ENCODE results near the gene C2orf42. TPM values are rescaled to one million over a fixed set of nuclear protein-coding genes. Genes with fewer than 3 reads are reported as not detected.

C2orf42 gene
- total and polyA plus RNA-seq, 10 of the 15 experiments (the other 5 are each of a cell fraction or from before 2014, with no cell fraction given) = 5.5 to 19.8 (median 11.5) TPM

GRCh38 chr2:70142590-70143313 is 48.1 kb downstream of the C2orf42 start (continued):
- TF ChIP-seq, protein P1, sequence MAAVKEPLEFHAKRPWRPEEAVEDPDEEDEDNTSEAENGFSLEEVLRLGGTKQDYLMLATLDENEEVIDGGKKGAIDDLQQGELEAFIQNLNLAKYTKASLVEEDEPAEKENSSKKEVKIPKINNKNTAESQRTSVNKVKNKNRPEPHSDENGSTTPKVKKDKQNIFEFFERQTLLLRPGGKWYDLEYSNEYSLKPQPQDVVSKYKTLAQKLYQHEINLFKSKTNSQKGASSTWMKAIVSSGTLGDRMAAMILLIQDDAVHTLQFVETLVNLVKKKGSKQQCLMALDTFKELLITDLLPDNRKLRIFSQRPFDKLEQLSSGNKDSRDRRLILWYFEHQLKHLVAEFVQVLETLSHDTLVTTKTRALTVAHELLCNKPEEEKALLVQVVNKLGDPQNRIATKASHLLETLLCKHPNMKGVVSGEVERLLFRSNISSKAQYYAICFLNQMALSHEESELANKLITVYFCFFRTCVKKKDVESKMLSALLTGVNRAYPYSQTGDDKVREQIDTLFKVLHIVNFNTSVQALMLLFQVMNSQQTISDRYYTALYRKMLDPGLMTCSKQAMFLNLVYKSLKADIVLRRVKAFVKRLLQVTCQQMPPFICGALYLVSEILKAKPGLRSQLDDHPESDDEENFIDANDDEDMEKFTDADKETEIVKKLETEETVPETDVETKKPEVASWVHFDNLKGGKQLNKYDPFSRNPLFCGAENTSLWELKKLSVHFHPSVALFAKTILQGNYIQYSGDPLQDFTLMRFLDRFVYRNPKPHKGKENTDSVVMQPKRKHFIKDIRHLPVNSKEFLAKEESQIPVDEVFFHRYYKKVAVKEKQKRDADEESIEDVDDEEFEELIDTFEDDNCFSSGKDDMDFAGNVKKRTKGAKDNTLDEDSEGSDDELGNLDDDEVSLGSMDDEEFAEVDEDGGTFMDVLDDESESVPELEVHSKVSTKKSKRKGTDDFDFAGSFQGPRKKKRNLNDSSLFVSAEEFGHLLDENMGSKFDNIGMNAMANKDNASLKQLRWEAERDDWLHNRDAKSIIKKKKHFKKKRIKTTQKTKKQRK (IDR thresholded peaks at IDR 0.05; ENCODE audit: low read depth, low read length) = no peak
- TF ChIP-seq ELK1 (IDR thresholded peaks at IDR 0.05; ENCODE audit: low read depth, low read length) (peak; percentile 93), MTA2 (IDR thresholded peaks at IDR 0.05; ENCODE audit: low read depth) (no peak), ZNF622 (IDR thresholded peaks at IDR 0.05) (no peak), ZNF592 (IDR thresholded peaks at IDR 0.05) (peak; percentile 97), ZBTB4 (CRISPR knock-in tag; IDR thresholded peaks at IDR 0.05) (no peak), NBN (IDR thresholded peaks at IDR 0.05) (peak; percentile 99), MXI1 (IDR thresholded peaks at IDR 0.05; ENCODE audit: low read depth, low read length) (no peak), CBX3 (IDR thresholded peaks at IDR 0.05; ENCODE audit: borderline replicate concordance, low read depth) (no peak), ATF7 (IDR thresholded peaks at IDR 0.05; ENCODE audit: low read depth) (peak; percentile 99), ZNF274 (IDR thresholded peaks at IDR 0.05; ENCODE audit: insufficient read depth, insufficient read length) (no peak), E2F4 (IDR thresholded peaks at IDR 0.05; ENCODE audit: low read depth, low read length) (peak; percentile 89), NFIC (IDR thresholded peaks at IDR 0.05; ENCODE audit: low read depth, low read length) (0 out of 2 replicates have a peak, but pooled peaks have one; percentile 75)
- TF ChIP-seq, protein P2, sequence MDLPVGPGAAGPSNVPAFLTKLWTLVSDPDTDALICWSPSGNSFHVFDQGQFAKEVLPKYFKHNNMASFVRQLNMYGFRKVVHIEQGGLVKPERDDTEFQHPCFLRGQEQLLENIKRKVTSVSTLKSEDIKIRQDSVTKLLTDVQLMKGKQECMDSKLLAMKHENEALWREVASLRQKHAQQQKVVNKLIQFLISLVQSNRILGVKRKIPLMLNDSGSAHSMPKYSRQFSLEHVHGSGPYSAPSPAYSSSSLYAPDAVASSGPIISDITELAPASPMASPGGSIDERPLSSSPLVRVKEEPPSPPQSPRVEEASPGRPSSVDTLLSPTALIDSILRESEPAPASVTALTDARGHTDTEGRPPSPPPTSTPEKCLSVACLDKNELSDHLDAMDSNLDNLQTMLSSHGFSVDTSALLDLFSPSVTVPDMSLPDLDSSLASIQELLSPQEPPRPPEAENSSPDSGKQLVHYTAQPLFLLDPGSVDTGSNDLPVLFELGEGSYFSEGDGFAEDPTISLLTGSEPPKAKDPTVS (IDR thresholded peaks at IDR 0.05; ENCODE audit: low read depth, low read length) = peak; percentile 99
